GM13976 (cell line): ENCODE measurements around the gene ALK.

Source experiments
- DNase-seq: peaks from one replicate; pipeline ENCODE4 v3.0.0; 2012; ENCODE audit warnings: low spot score
- in situ Hi-C: fragments of 300-500 bp; cut with MboI; formaldehyde crosslinking; loops from one replicate; pipeline ENCODE4 v1.12.0; 2022; ENCODE audit warnings: low sequenced_read_pairs, mixed read lengths, inconsistent platforms; ENCODE audit not compliant: unreplicated experiment
- TF ChIP-seq, protein P1 (sequence below): IDR thresholded peaks from 2 replicates; pipeline ENCODE4 v1.5.1; 2012; ENCODE audit warnings: borderline replicate concordance, mild to moderate bottlenecking; ENCODE audit not compliant: insufficient read depth; ENCODE audit errors: extremely low read depth, missing control alignments, control extremely low read depth

Gene ALK

DNA sequence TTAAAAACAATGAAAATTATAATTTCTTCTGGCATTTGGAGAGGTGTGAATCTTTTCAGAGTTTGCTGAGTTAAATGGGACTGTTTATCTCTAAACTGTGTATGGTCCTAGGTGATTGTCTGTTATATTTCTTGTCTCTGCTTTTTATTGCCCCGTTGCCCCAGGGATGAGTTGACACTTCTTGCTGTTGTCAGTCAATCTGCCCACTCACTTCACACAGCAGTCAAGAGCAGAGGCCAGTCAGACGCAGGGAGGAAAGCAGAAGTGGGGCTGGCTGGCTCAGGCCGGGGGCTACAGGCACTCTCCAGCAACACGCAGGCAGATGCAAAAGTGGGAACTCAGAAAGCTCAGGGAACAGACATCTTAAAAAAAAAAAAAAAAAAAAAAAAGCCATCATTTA lies 441.0 kb downstream of the ALK start:
- in situ Hi-C loops = no loop called here

DNA sequence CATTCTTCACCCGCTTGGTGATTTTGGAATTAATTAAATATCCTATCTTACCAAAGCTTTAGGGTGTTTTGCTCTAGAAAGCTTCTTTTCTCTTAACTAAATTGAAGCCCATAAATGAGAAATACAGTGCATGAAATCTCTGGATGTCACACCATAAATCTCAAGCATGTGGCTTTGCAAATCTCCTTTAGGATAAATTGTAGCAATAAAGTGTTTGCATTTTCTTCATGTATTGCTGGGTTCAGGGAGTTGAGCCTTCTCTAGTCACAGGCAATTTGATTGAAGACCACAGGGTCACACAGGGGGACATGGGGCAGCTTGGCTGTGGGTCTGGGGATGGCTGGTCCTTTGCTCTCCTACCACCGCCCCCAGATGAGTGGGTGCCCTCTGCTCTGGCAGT lies 442.0 kb downstream of the ALK start:
- TF ChIP-seq, protein P1, sequence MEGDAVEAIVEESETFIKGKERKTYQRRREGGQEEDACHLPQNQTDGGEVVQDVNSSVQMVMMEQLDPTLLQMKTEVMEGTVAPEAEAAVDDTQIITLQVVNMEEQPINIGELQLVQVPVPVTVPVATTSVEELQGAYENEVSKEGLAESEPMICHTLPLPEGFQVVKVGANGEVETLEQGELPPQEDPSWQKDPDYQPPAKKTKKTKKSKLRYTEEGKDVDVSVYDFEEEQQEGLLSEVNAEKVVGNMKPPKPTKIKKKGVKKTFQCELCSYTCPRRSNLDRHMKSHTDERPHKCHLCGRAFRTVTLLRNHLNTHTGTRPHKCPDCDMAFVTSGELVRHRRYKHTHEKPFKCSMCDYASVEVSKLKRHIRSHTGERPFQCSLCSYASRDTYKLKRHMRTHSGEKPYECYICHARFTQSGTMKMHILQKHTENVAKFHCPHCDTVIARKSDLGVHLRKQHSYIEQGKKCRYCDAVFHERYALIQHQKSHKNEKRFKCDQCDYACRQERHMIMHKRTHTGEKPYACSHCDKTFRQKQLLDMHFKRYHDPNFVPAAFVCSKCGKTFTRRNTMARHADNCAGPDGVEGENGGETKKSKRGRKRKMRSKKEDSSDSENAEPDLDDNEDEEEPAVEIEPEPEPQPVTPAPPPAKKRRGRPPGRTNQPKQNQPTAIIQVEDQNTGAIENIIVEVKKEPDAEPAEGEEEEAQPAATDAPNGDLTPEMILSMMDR = no peak
- DNase-seq = no peak
- in situ Hi-C loops = no loop called here

More for the DNA sequence above, 441.0 kb downstream of the ALK start:
- TF ChIP-seq, protein P1 = no peak
- DNase-seq = no peak

- in situ Hi-C loops = no loop called here
- TF ChIP-seq, protein P1 = no peak
- DNase-seq = no peak
Observed at GRCh38 chr2:29478641-29479040, 442.7 kb downstream of the ALK start.

- in situ Hi-C loops = no loop called here
- DNase-seq = no peak
- TF ChIP-seq, protein P1 = no peak
Observed at GRCh38 chr2:29477186-29477585, 444.2 kb downstream of the ALK start.

DNA sequence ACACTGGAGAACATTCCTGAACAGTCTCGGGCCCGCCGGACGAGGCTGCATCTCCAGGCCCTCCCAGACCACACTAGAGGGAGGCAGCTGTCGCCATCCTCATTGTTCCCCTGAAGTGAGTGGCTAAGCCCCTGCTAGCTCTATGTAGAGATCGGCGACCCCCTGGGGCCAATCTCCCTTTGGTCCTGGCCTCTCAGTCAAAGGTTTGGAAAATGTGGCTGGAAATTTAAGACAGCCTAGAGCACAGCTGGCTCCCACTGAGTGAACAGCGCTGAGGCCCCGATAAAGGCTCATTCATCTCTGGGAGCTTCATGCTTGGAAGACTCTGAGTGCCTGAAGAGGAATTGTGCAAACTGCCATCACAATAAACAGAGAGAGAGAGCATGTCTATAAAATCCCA lies 445.9 kb downstream of the ALK start:
- no peak for DNase-seq
- in situ Hi-C loops = no loop called here
- TF ChIP-seq, protein P1 = no peak

DNA sequence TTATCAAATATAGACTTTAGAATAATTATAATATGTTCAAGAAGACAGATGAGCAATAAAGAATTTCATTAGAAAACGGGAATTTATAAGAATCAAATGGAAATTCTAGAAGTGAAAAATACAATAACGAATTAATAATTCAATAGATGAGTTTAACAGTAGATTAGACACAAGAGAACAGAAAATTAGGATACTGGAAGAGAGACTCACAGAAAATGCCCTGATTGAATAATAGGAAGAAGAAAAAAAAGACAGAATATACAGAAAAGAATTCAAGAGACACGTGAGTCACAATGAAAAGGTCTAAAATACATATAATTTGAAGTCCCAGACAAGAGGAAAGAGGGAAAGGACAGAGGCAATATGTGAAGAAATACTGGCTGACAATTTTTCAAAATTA lies 451.4 kb downstream of the ALK start:
- TF ChIP-seq, protein P1 = no peak
- no peak for DNase-seq
- in situ Hi-C loops = no loop called here

DNA sequence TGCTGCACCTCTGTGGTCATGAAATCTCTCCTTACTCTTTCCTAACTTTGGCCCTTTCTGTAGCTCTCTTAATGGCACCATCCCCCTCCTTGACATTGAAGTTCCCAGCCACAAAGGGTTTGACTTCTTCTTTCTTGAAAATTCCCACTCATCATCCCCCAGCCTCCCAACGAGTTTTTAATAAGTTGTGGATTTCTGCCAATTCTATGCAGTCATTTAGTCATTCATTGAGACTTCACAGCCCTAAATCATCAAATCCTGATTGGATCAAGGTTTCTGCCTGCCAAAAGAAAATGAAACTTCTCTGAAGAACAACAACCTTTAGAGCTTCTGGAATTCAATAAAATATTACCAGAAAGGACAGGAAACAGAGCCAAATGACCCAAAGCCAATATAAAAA lies 451.9 kb downstream of the ALK start:
- no peak for DNase-seq
- in situ Hi-C loops = no loop called here

More for the DNA sequence above, 451.9 kb downstream of the ALK start:
- TF ChIP-seq, protein P1 = no peak
